ENCODE measurements around the gene ZGRF1. TPM values are rescaled to one million over a fixed set of nuclear protein-coding genes. Genes with fewer than 3 reads are reported as not detected.

The ZGRF1 gene
- total RNA-seq, 1 donor from 2014 or later, result 4.4 TPM

GRCh38 chr4:112516066-112516470, 120.6 kb downstream of the ZGRF1 start, which contains the start of gene NEUROG2:
TSS of gene NEUROG2 (minus strand) at chr4:112516180. CDS start at chr4:112515475, 705 bp downstream.
- Histone ChIP-seq H3K36me3 (ENCODE audit: control insufficient read depth, insufficient read depth, low read length) (no peaks in the 10 kb centered on the region), H3K4me3 (ENCODE audit: low read depth, low read length) (peak within 1 kb of the TSS; percentile 30), H3K27me3 (ENCODE audit: control insufficient read depth, insufficient read depth, low read length) (peaks cover 78% of the 10 kb centered on the region)
- DNase-seq (ENCODE audit: low read depth), result no peak
- no peak for TF ChIP-seq CTCF (IDR thresholded peaks at IDR 0.05; ENCODE audit: insufficient read depth, low read length, poor library complexity, severe bottlenecking)

- Histone ChIP-seq H3K36me3 (ENCODE audit: control insufficient read depth, insufficient read depth, low read length) (no peaks in the 10 kb centered on the region), H3K27me3 (ENCODE audit: control insufficient read depth, insufficient read depth, low read length) (peaks cover 78% of the 10 kb centered on the region), H3K4me3 (ENCODE audit: low read depth, low read length) (peak overlapping the region; percentile 30)
- no peak for TF ChIP-seq CTCF (IDR thresholded peaks at IDR 0.05; ENCODE audit: insufficient read depth, low read length, poor library complexity, severe bottlenecking)
- DNase-seq (ENCODE audit: low read depth), result no peak
These were observed 121.3 kb downstream of the ZGRF1 start for GRCh38 chr4:112515198-112516065.

- peaks cover 76% of the 10 kb centered on the region for H3K27me3 ChIP-seq (ENCODE audit: control insufficient read depth, insufficient read depth, low read length)
These were observed 122.0 kb downstream of the ZGRF1 start for GRCh38 chr4:112514647-112515197.

GRCh38 chr4:112513971-112514646, 122.6 kb downstream of the ZGRF1 start:
- H3K36me3 ChIP-seq (ENCODE audit: control insufficient read depth, insufficient read depth, low read length), result no peaks in the 10 kb centered on the region
- H3K27me3 ChIP-seq (ENCODE audit: control insufficient read depth, insufficient read depth, low read length), result peaks cover 80% of the 10 kb centered on the region
- DNase-seq (ENCODE audit: low read depth), result no peak
- no peak overlapping the region for H3K4me3 ChIP-seq (ENCODE audit: low read depth, low read length)
- TF ChIP-seq CTCF (IDR thresholded peaks at IDR 0.05; ENCODE audit: insufficient read depth, low read length, poor library complexity, severe bottlenecking), result no peak

More at GRCh38 chr4:112514647-112515197, 122.0 kb downstream of the ZGRF1 start:
- no peak overlapping the region for H3K4me3 ChIP-seq (ENCODE audit: low read depth, low read length)
- no peak for TF ChIP-seq CTCF (IDR thresholded peaks at IDR 0.05; ENCODE audit: insufficient read depth, low read length, poor library complexity, severe bottlenecking)
- no peak for DNase-seq (ENCODE audit: low read depth)
- H3K36me3 ChIP-seq (ENCODE audit: control insufficient read depth, insufficient read depth, low read length), result no peaks in the 10 kb centered on the region

GRCh38 chr4:112511803-112512118, 124.9 kb downstream of the ZGRF1 start:
- H3K4me3 ChIP-seq (ENCODE audit: low read depth, low read length), result no peak overlapping the region
- DNase-seq (ENCODE audit: low read depth), result no peak
- H3K27me3 ChIP-seq (ENCODE audit: control insufficient read depth, insufficient read depth, low read length), result peaks cover 72% of the 10 kb centered on the region
- H3K36me3 ChIP-seq (ENCODE audit: control insufficient read depth, insufficient read depth, low read length), result no peaks in the 10 kb centered on the region
- TF ChIP-seq CTCF (IDR thresholded peaks at IDR 0.05; ENCODE audit: insufficient read depth, low read length, poor library complexity, severe bottlenecking), result no peak
